PC-9 (cell line): ENCODE measurements around the gene LLCFC1. TPM values are rescaled to one million over a fixed set of nuclear protein-coding genes. Genes with fewer than 3 reads are reported as not detected.

Source experiments
- BruUV-seq: library from RNA; stranded (reverse); fragments of 400-500 nt; replicated peaks from 2 replicates; lab custom pipeline; 2021; lab: Mats Ljungman, UMichigan
- CTCF ChIA-PET: fragments of 300-600 bp; sonication (Branson Sonifier 250); formaldehyde crosslinking; loops from one replicate; lab custom pipeline; 2022; ENCODE audit warnings: antibody characterized with exemption; lab: Charles Lee
- POLR2A ChIA-PET: fragments of 300-600 bp; sonication (Branson Sonifier 250); formaldehyde crosslinking; loops from one replicate; lab custom pipeline; 2022; ENCODE audit warnings: antibody characterized with exemption; ENCODE audit not compliant: unreplicated experiment; lab: Charles Lee
- DNase-seq, 2 experiments: peaks; one replicate each; pipeline versions ENCODE4 v3.0.0 to v3.0.0-alpha.2; 2015 to 2022; ENCODE audit warnings: mixed read lengths in 1 of 2
- H2AFZ ChIP-seq: fragments of 200-600 bp; sonication (generic); 2 replicates; pipeline ENCODE4 v1.8.1; 2017; ENCODE audit warnings: antibody characterized with exemption
- H3F3A ChIP-seq: fragments of 200-600 bp; sonication (generic); 2 replicates; pipeline ENCODE4 v1.8.1; 2017; ENCODE audit warnings: antibody characterized with exemption, mild to moderate bottlenecking, low read depth; ENCODE audit not compliant: insufficient read depth
- H3K27ac ChIP-seq: fragments of 200-600 bp; sonication (generic); 2 replicates; pipeline ENCODE4 v1.6.1; 2016; ENCODE audit warnings: mixed run types
- H3K27me3 ChIP-seq: fragments of 200-600 bp; sonication (generic); 2 replicates; pipeline ENCODE4 v1.6.1; 2016; ENCODE audit warnings: low read depth, mixed run types; ENCODE audit not compliant: insufficient read depth
- H3K36me3 ChIP-seq: fragments of 200-600 bp; sonication (generic); 2 replicates; pipeline ENCODE4 v1.6.1; 2016; ENCODE audit warnings: low read depth, mixed run types
- H3K4me1 ChIP-seq: fragments of 200-600 bp; sonication (generic); replicated peaks from 2 replicates; pipeline ENCODE4 v1.6.1; 2016; ENCODE audit warnings: mixed run types; ENCODE audit not compliant: insufficient read depth
- H3K4me2 ChIP-seq: fragments of 200-600 bp; sonication (generic); 2 replicates; pipeline ENCODE4 v1.6.1; 2017; ENCODE audit warnings: mixed run types
- H3K4me3 ChIP-seq: fragments of 200-600 bp; sonication (generic); 2 replicates; pipeline ENCODE4 v1.6.1; 2016; ENCODE audit warnings: mixed run types
- H3K79me2 ChIP-seq: fragments of 200-600 bp; sonication (generic); 2 replicates; pipeline ENCODE4 v1.6.1; 2017; ENCODE audit warnings: low read depth, mixed run types
- H3K9me2 ChIP-seq: fragments of 200-600 bp; sonication (generic); 2 replicates; pipeline ENCODE4 v1.8.1; 2017; ENCODE audit warnings: mild to moderate bottlenecking; ENCODE audit not compliant: insufficient read depth
- H3K9me3 ChIP-seq: fragments of 200-600 bp; sonication (generic); 2 replicates; pipeline ENCODE4 v1.8.1; 2016; ENCODE audit warnings: low read depth; ENCODE audit not compliant: insufficient read depth
- H4K20me1 ChIP-seq: fragments of 200-600 bp; sonication (generic); 2 replicates; pipeline ENCODE4 v1.8.1; 2017; ENCODE audit not compliant: insufficient read depth
- EZH2 ChIP-seq: fragments of 200-600 bp; sonication (generic); IDR thresholded peaks from 2 replicates; pipeline ENCODE4 v1.8.0; 2017; ENCODE audit warnings: antibody characterized with exemption, low read depth
- intact Hi-C: fragments of 100-400 bp; cut with micrococcal nuclease; formaldehyde crosslinking; loops from one replicate; pipeline ENCODE4 v1.10.0; 2022; ENCODE audit not compliant: unreplicated experiment
- total RNA-seq: library from RNA; stranded (reverse); gene quantifications from 2 replicates; pipeline ENCODE4 v1.2.3, GENCODE V29; 2021
- TF ChIP-seq, protein P1 (sequence below): fragments of 200-600 bp; sonication (generic); conservative IDR thresholded peaks from 2 replicates; pipeline ENCODE4 v1.6.1; 2017; ENCODE audit warnings: mixed run types, antibody characterized with exemption, mild to moderate bottlenecking, moderate library complexity

Gene LLCFC1
- total RNA-seq, 1 experiment from 2014 or later = not detected

DNA sequence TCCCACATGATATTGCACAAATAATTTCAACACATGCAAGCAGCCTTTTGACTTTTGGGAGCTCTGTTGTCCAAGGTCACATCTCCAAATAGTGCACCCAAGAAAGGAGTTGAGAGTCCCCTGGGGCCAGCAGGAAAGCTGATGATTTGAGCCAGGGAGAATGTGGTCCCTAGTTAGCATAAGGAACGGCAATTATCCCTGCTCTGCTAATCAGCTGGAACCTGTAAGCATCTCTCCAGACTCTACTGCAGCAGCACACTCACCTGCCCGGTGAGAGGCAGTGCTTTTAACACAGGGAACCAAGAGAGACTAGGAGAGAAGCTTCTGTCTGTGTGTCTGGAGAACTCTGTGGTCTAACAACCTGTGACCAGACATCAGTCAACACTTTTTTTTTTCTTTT lies 22.8 kb upstream of the LLCFC1 start:
- Histone ChIP-seq H3K27ac (no peak overlapping the region), H3K4me1 (peaks cover 20% of the 10 kb centered on the region), H3F3A (no peaks in the 10 kb centered on the region), H3K9me3 (no peaks in the 10 kb centered on the region), H3K27me3 (no peaks in the 10 kb centered on the region), H3K79me2 (no peaks in the 10 kb centered on the region), H2AFZ (no peak overlapping the region), H3K4me3 (no peak overlapping the region), H3K9me2 (no peaks in the 10 kb centered on the region), H3K4me2 (no peak overlapping the region), H4K20me1 (no peaks in the 10 kb centered on the region), H3K36me3 (no peaks in the 10 kb centered on the region)
- CTCF ChIA-PET = no interaction called here
- DNase-seq = no peak
- POLR2A ChIA-PET = interaction anchor here (0.7 kb wide), 1 partner anchor 35 kb away, joined by 3 read pairs; no protein-coding TSS in a partner anchor
- TF ChIP-seq, protein P1, sequence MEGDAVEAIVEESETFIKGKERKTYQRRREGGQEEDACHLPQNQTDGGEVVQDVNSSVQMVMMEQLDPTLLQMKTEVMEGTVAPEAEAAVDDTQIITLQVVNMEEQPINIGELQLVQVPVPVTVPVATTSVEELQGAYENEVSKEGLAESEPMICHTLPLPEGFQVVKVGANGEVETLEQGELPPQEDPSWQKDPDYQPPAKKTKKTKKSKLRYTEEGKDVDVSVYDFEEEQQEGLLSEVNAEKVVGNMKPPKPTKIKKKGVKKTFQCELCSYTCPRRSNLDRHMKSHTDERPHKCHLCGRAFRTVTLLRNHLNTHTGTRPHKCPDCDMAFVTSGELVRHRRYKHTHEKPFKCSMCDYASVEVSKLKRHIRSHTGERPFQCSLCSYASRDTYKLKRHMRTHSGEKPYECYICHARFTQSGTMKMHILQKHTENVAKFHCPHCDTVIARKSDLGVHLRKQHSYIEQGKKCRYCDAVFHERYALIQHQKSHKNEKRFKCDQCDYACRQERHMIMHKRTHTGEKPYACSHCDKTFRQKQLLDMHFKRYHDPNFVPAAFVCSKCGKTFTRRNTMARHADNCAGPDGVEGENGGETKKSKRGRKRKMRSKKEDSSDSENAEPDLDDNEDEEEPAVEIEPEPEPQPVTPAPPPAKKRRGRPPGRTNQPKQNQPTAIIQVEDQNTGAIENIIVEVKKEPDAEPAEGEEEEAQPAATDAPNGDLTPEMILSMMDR = no peak
- no peak for TF ChIP-seq EZH2
- intact Hi-C loops = no loop called here
- BruUV-seq = no TSS peak

DNA sequence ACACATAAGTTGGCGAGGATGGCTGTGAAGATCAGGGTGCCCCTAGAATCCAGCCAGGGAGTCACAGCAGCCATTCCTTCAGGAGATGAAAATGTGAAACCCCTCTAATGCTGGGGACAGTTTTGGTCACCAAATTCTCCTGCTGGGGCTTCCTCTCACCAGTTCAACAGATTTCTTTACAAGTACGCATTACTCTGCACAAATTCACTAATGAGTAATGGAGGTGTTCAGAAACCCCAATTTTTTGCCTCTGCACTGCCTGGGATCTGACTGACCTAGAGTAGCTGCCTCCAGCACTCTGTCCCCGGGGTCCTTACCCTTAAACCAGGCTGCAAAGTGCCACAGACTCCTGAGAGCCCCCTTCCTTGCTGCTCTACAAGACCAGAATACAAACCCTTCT lies 21.8 kb upstream of the LLCFC1 start:
- ChIA-PET CTCF (no interaction called here), POLR2A (no interaction called here)
- TF ChIP-seq, protein P1 = no peak
- TF ChIP-seq EZH2 = no peak
- intact Hi-C loops = no loop called here
- Histone ChIP-seq H3F3A (no peaks in the 10 kb centered on the region), H2AFZ (no peak overlapping the region), H3K4me1 (peaks cover 20% of the 10 kb centered on the region), H3K36me3 (no peaks in the 10 kb centered on the region), H3K9me2 (no peaks in the 10 kb centered on the region), H3K4me2 (no peak overlapping the region), H4K20me1 (no peaks in the 10 kb centered on the region), H3K27me3 (no peaks in the 10 kb centered on the region), H3K79me2 (no peaks in the 10 kb centered on the region), H3K27ac (no peak overlapping the region), H3K4me3 (no peak overlapping the region), H3K9me3 (no peaks in the 10 kb centered on the region)
- no peak for DNase-seq
- BruUV-seq = no TSS peak

DNA sequence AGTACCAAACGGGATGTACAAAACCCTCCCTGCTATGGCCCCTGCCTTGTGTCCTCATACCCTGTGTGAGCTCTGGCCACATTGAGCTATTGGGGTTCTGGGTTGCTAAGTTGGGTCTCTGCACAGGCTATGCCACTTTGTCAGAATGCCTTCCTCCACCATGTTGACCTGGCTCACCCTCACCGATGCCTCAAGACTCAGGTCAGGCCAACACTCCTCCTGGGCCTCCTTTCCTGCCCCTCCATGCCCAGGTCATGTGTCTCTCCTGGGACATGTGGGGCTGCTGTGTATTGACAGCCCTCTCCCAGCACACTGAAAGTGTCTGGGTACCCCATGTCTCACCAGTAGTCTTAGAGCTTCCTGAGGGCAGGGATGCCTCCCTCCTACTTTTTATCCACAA lies 20.4 kb upstream of the LLCFC1 start:
- Histone ChIP-seq H3K4me3 (no peak overlapping the region), H3K79me2 (no peaks in the 10 kb centered on the region), H3K36me3 (no peaks in the 10 kb centered on the region), H3K4me1 (peaks cover 6% of the 10 kb centered on the region), H4K20me1 (no peaks in the 10 kb centered on the region), H3K27ac (no peak overlapping the region), H3K4me2 (no peak overlapping the region), H3K9me3 (no peaks in the 10 kb centered on the region), H3K27me3 (no peaks in the 10 kb centered on the region), H3K9me2 (no peaks in the 10 kb centered on the region), H3F3A (no peaks in the 10 kb centered on the region), H2AFZ (no peak overlapping the region)
- TF ChIP-seq, protein P1 = no peak
- no peak for TF ChIP-seq EZH2
- BruUV-seq = no TSS peak
- ChIA-PET CTCF (no interaction called here), POLR2A (no interaction called here)
- no peak for DNase-seq
- intact Hi-C loops = no loop called here
